ENCODE data around the gene XCL1. TPM values are rescaled to one million over a fixed set of nuclear protein-coding genes. Genes with fewer than 3 reads are reported as not detected.

The XCL1 gene
- polyA plus RNA-seq, 1 donor from 2014 or later, result 2.3 TPM

- H3K4me3 ChIP-seq (ENCODE audit: low read length), result no peak overlapping the region
- no peaks in the 10 kb centered on the region for H3K27me3 ChIP-seq (ENCODE audit: insufficient read depth, low read depth, low read length)
- no peaks in the 10 kb centered on the region for H3K79me2 ChIP-seq (replicated peaks; ENCODE audit: insufficient read depth, low read length)
- no peaks in the 10 kb centered on the region for H3K36me3 ChIP-seq (ENCODE audit: insufficient read depth, low read length)
- H3K4me2 ChIP-seq (ENCODE audit: low read length), result no peak overlapping the region
- no peak overlapping the region for H3K9ac ChIP-seq (ENCODE audit: low read length)
- H2AFZ ChIP-seq (ENCODE audit: low read depth, low read length), result no peak overlapping the region
- H4K20me1 ChIP-seq (ENCODE audit: insufficient read depth), result no peaks in the 10 kb centered on the region
- H3K9me3 ChIP-seq (ENCODE audit: low read length), result no peaks in the 10 kb centered on the region
- no peak overlapping the region for H3K27ac ChIP-seq (ENCODE audit: low read length)
- no peaks in the 10 kb centered on the region for H3K9me2 ChIP-seq (ENCODE audit: insufficient read depth, low read length)
- TF ChIP-seq, protein P1, sequence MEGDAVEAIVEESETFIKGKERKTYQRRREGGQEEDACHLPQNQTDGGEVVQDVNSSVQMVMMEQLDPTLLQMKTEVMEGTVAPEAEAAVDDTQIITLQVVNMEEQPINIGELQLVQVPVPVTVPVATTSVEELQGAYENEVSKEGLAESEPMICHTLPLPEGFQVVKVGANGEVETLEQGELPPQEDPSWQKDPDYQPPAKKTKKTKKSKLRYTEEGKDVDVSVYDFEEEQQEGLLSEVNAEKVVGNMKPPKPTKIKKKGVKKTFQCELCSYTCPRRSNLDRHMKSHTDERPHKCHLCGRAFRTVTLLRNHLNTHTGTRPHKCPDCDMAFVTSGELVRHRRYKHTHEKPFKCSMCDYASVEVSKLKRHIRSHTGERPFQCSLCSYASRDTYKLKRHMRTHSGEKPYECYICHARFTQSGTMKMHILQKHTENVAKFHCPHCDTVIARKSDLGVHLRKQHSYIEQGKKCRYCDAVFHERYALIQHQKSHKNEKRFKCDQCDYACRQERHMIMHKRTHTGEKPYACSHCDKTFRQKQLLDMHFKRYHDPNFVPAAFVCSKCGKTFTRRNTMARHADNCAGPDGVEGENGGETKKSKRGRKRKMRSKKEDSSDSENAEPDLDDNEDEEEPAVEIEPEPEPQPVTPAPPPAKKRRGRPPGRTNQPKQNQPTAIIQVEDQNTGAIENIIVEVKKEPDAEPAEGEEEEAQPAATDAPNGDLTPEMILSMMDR (IDR thresholded peaks at IDR 0.05; ENCODE audit: poor library complexity, severe bottlenecking), result no peak
- TF ChIP-seq RAD21 (conservative IDR thresholded peaks at IDR 0.05) (no peak), REST (IDR thresholded peaks at IDR 0.05; ENCODE audit: borderline replicate concordance) (no peak), POLR2AphosphoS5 (IDR thresholded peaks at IDR 0.05) (no peak), TAF1 (IDR thresholded peaks at IDR 0.05; ENCODE audit: low read depth) (no peak), EP300 (conservative IDR thresholded peaks at IDR 0.05; ENCODE audit: poor library complexity, severe bottlenecking) (no peak), MXI1 (conservative IDR thresholded peaks at IDR 0.05; ENCODE audit: poor library complexity, severe bottlenecking) (no peak), EZH2 (IDR thresholded peaks at IDR 0.05; ENCODE audit: borderline replicate concordance, insufficient read depth, low read length, poor library complexity, severe bottlenecking) (no peak), SMC3 (conservative IDR thresholded peaks at IDR 0.05; ENCODE audit: poor library complexity) (no peak)
- H3F3A ChIP-seq (ENCODE audit: insufficient read depth, low read length, poor library complexity, severe bottlenecking), result no peaks in the 10 kb centered on the region
Measured at GRCh38 chr1:168582688-168583336, 6.4 kb downstream of the XCL1 start.

GRCh38 chr1:168583571-168583970 lies 7.2 kb downstream of the XCL1 start:
- no peaks in the 10 kb centered on the region for H3K79me2 ChIP-seq (replicated peaks; ENCODE audit: insufficient read depth, low read length)
- no peak overlapping the region for H2AFZ ChIP-seq (ENCODE audit: low read depth, low read length)
- H3K9ac ChIP-seq (ENCODE audit: low read length), result no peak overlapping the region
- H3K9me2 ChIP-seq (ENCODE audit: insufficient read depth, low read length), result no peaks in the 10 kb centered on the region
- H3F3A ChIP-seq (ENCODE audit: insufficient read depth, low read length, poor library complexity, severe bottlenecking), result no peaks in the 10 kb centered on the region
- TF ChIP-seq, protein P1 (IDR thresholded peaks at IDR 0.05; ENCODE audit: poor library complexity, severe bottlenecking), result no peak
- no peak for TF ChIP-seq POLR2AphosphoS5 (IDR thresholded peaks at IDR 0.05)
- no peak for TF ChIP-seq TAF1 (IDR thresholded peaks at IDR 0.05; ENCODE audit: low read depth)
- no peak for TF ChIP-seq EP300 (conservative IDR thresholded peaks at IDR 0.05; ENCODE audit: poor library complexity, severe bottlenecking)
- H3K4me2 ChIP-seq (ENCODE audit: low read length), result no peak overlapping the region
- no peak overlapping the region for H3K27ac ChIP-seq (ENCODE audit: low read length)
- no peaks in the 10 kb centered on the region for H3K9me3 ChIP-seq (ENCODE audit: low read length)
- no peaks in the 10 kb centered on the region for H4K20me1 ChIP-seq (ENCODE audit: insufficient read depth)
- H3K36me3 ChIP-seq (ENCODE audit: insufficient read depth, low read length), result no peaks in the 10 kb centered on the region
- H3K27me3 ChIP-seq (ENCODE audit: insufficient read depth, low read depth, low read length), result no peaks in the 10 kb centered on the region
- H3K4me3 ChIP-seq (ENCODE audit: low read length), result no peak overlapping the region

All from neural cell (in vitro differentiated cells).